ENCODE results near the gene KIAA0825. TPM values are rescaled to one million over a fixed set of nuclear protein-coding genes. Genes with fewer than 3 reads are reported as not detected.

The KIAA0825 gene
- total RNA-seq, 4 donors from 2014 or later: 4.8 to 11.8 (median 7.2) TPM

- 97 to 100% methylated on average over 1 of the region's 1 CpG for WGBS, 2 donors
- TF ChIP-seq EP300 (IDR thresholded peaks at IDR 0.05) (no peak), POLR2A (IDR thresholded peaks at IDR 0.05) (no peak), CTCF (IDR thresholded peaks at IDR 0.05) (no peak)
- DNase-seq (ENCODE audit: low spot score in 2 of 2): no peak
Observed at GRCh38 chr5:94658272-94658671, 39.9 kb upstream of the KIAA0825 start.

GRCh38 chr5:94649874-94650273, 31.5 kb upstream of the KIAA0825 start:
- Histone ChIP-seq H3K9me3 (peaks cover 0 to 4% (median 2%) of the 10 kb centered on the region in 4 donors), H3K4me3 (no peak overlapping the region), H3K27me3 (no peaks in the 10 kb centered on the region), H3K36me3 (peaks cover 0 to 51% (median 0%) of the 10 kb centered on the region in 3 donors), H3K27ac (no peak overlapping the region), H3K4me1 (no peaks in the 10 kb centered on the region)
- TF ChIP-seq EP300 (IDR thresholded peaks at IDR 0.05): no peak
- TF ChIP-seq POLR2A (IDR thresholded peaks at IDR 0.05): no peak
- TF ChIP-seq CTCF (IDR thresholded peaks at IDR 0.05): no peak
- DNase-seq (ENCODE audit: low spot score in 2 of 2): no peak
- WGBS, 2 donors: 93 to 98% methylated on average over 1 of the region's 1 CpG

More at GRCh38 chr5:94658272-94658671, 39.9 kb upstream of the KIAA0825 start:
- H3K27ac ChIP-seq: no peak overlapping the region
- H3K4me3 ChIP-seq: no peak overlapping the region
- no peaks in the 10 kb centered on the region for H3K4me1 ChIP-seq
- peaks cover 0 to 64% (median 0%) of the 10 kb centered on the region in 3 donors for H3K36me3 ChIP-seq
- peaks cover 0 to 34% (median 14%) of the 10 kb centered on the region in 4 donors for H3K9me3 ChIP-seq
- no peaks in the 10 kb centered on the region for H3K27me3 ChIP-seq

- Histone ChIP-seq H3K36me3 (peaks cover 0 to 40% (median 0%) of the 10 kb centered on the region in 3 donors), H3K4me3 (no peak overlapping the region), H3K4me1 (no peaks in the 10 kb centered on the region), H3K27me3 (no peaks in the 10 kb centered on the region), H3K9me3 (no peaks in the 10 kb centered on the region), H3K27ac (no peak overlapping the region)
- DNase-seq (ENCODE audit: low spot score in 2 of 2): no peak
- TF ChIP-seq EP300 (IDR thresholded peaks at IDR 0.05) (no peak), POLR2A (IDR thresholded peaks at IDR 0.05) (no peak), CTCF (IDR thresholded peaks at IDR 0.05) (no peak)
Observed at GRCh38 chr5:94646758-94647157, 28.4 kb upstream of the KIAA0825 start.

- Histone ChIP-seq H3K9me3 (peaks cover 0 to 8% (median 4%) of the 10 kb centered on the region in 4 donors), H3K27me3 (no peaks in the 10 kb centered on the region), H3K4me3 (no peak overlapping the region), H3K4me1 (no peaks in the 10 kb centered on the region), H3K27ac (no peak overlapping the region), H3K36me3 (peaks cover 0 to 45% (median 0%) of the 10 kb centered on the region in 3 donors)
- TF ChIP-seq EP300 (IDR thresholded peaks at IDR 0.05): no peak
- no peak for TF ChIP-seq CTCF (IDR thresholded peaks at IDR 0.05)
- no peak for TF ChIP-seq POLR2A (IDR thresholded peaks at IDR 0.05)
- no peak for DNase-seq (ENCODE audit: low spot score in 2 of 2)
- WGBS, 2 donors: 93 to 96% methylated on average over 3 of the region's 3 CpGs
Observed at GRCh38 chr5:94645053-94645452, 26.6 kb upstream of the KIAA0825 start.

- DNase-seq (ENCODE audit: low spot score in 2 of 2): no peak
- Histone ChIP-seq H3K4me3 (no peak overlapping the region), H3K4me1 (no peaks in the 10 kb centered on the region), H3K9me3 (peaks cover 0 to 17% (median 7%) of the 10 kb centered on the region in 4 donors), H3K27ac (no peak overlapping the region), H3K36me3 (peaks cover 0 to 53% (median 9%) of the 10 kb centered on the region in 3 donors), H3K27me3 (no peaks in the 10 kb centered on the region)
- 95 to 97% methylated on average over 3 of the region's 3 CpGs for WGBS, 2 donors
- no peak for TF ChIP-seq POLR2A (IDR thresholded peaks at IDR 0.05)
- TF ChIP-seq EP300 (IDR thresholded peaks at IDR 0.05): no peak
- TF ChIP-seq CTCF (IDR thresholded peaks at IDR 0.05): no peak
Observed at GRCh38 chr5:94640176-94640575, 21.8 kb upstream of the KIAA0825 start.

Data from tibial nerve (tissue), 4 donors.